ES-I3 (cell line): ENCODE measurements around the gene STX1A.

Experiments
- H3K36me3 ChIP-seq: 2 replicates; pipeline ENCODE4 v1.6.1; 2013; ENCODE audit warnings: mild to moderate bottlenecking, low read length, control low read depth, moderate library complexity; ENCODE audit not compliant: insufficient read depth
- H3K4me1 ChIP-seq: 2 replicates; pipeline ENCODE4 v1.6.1; 2013; ENCODE audit warnings: mild to moderate bottlenecking, control low read depth, low read length; ENCODE audit not compliant: insufficient read depth
- H3K9ac ChIP-seq: 2 replicates; pipeline ENCODE4 v1.6.1; 2013; ENCODE audit warnings: low read depth, mild to moderate bottlenecking, low read length, moderate library complexity
- H3K9me3 ChIP-seq: 2 replicates; pipeline ENCODE4 v1.6.1; 2013; ENCODE audit warnings: mild to moderate bottlenecking, low read length, moderate library complexity; ENCODE audit not compliant: control insufficient read depth, insufficient read depth

STX1A gene

GRCh38 chr7:73706126-73707044, 13.1 kb downstream of the STX1A start:
- H3K9me3 ChIP-seq, result no peaks in the 10 kb centered on the region
- H3K4me1 ChIP-seq, result peaks cover 27% of the 10 kb centered on the region; the same call in 1 of the 2 replicates
- H3K36me3 ChIP-seq, result no peaks in the 10 kb centered on the region
- H3K9ac ChIP-seq, result no peak overlapping the region

GRCh38 chr7:73705551-73705920, 13.9 kb downstream of the STX1A start:
- Histone ChIP-seq H3K36me3 (no peaks in the 10 kb centered on the region), H3K9ac (no peak overlapping the region), H3K4me1 (peaks cover 27% of the 10 kb centered on the region; the same call in 1 of the 2 replicates), H3K9me3 (no peaks in the 10 kb centered on the region)

GRCh38 chr7:73704640-73705550, 14.6 kb downstream of the STX1A start:
- Histone ChIP-seq H3K36me3 (no peaks in the 10 kb centered on the region), H3K9ac (no peak overlapping the region), H3K9me3 (no peaks in the 10 kb centered on the region), H3K4me1 (peaks cover 27% of the 10 kb centered on the region; the same call in 1 of the 2 replicates)

GRCh38 chr7:73703757-73704639, 15.5 kb downstream of the STX1A start:
- peaks cover 27% of the 10 kb centered on the region; the same call in 1 of the 2 replicates for H3K4me1 ChIP-seq

GRCh38 chr7:73703225-73703624, 16.2 kb downstream of the STX1A start:
- peak overlapping the region; percentile 42; the same call in 1 of the 2 replicates for H3K9ac ChIP-seq
- H3K36me3 ChIP-seq, result peaks cover 6% of the 10 kb centered on the region

More at GRCh38 chr7:73703757-73704639, 15.5 kb downstream of the STX1A start:
- Histone ChIP-seq H3K9ac (peak overlapping the region; percentile 42; the same call in 1 of the 2 replicates), H3K9me3 (no peaks in the 10 kb centered on the region), H3K36me3 (no peaks in the 10 kb centered on the region)

GRCh38 chr7:73702665-73703064, 16.8 kb downstream of the STX1A start:
- Histone ChIP-seq H3K9me3 (no peaks in the 10 kb centered on the region), H3K36me3 (peaks cover 6% of the 10 kb centered on the region), H3K9ac (no peak overlapping the region), H3K4me1 (peaks cover 27% of the 10 kb centered on the region; the same call in 1 of the 2 replicates)

More at GRCh38 chr7:73703225-73703624, 16.2 kb downstream of the STX1A start:
- peaks cover 27% of the 10 kb centered on the region; the same call in 1 of the 2 replicates for H3K4me1 ChIP-seq
- no peaks in the 10 kb centered on the region for H3K9me3 ChIP-seq

- no peaks in the 10 kb centered on the region for H3K9me3 ChIP-seq
- H3K4me1 ChIP-seq, result peaks cover 27% of the 10 kb centered on the region; the same call in 1 of the 2 replicates
- H3K36me3 ChIP-seq, result peaks cover 6% of the 10 kb centered on the region
- H3K9ac ChIP-seq, result no peak overlapping the region
Measured at GRCh38 chr7:73702226-73702625, 17.2 kb downstream of the STX1A start.

- no peaks in the 10 kb centered on the region for H3K9me3 ChIP-seq
- H3K9ac ChIP-seq, result no peak overlapping the region
- H3K4me1 ChIP-seq, result peaks cover 20% of the 10 kb centered on the region; the same call in 1 of the 2 replicates
- H3K36me3 ChIP-seq, result peaks cover 6% of the 10 kb centered on the region
Measured at GRCh38 chr7:73701357-73701995, 18.0 kb downstream of the STX1A start.

- Histone ChIP-seq H3K9ac (no peak overlapping the region), H3K4me1 (peaks cover 17% of the 10 kb centered on the region; the same call in 1 of the 2 replicates), H3K36me3 (peaks cover 6% of the 10 kb centered on the region), H3K9me3 (no peaks in the 10 kb centered on the region)
Measured at GRCh38 chr7:73700581-73701134, 18.8 kb downstream of the STX1A start.

GRCh38 chr7:73700069-73700423, 19.4 kb downstream of the STX1A start:
- H3K9me3 ChIP-seq, result no peaks in the 10 kb centered on the region
- peaks cover 16% of the 10 kb centered on the region; the same call in 1 of the 2 replicates for H3K4me1 ChIP-seq
- H3K36me3 ChIP-seq, result peaks cover 6% of the 10 kb centered on the region
- no peak overlapping the region for H3K9ac ChIP-seq

GRCh38 chr7:73699370-73700068, 19.9 kb downstream of the STX1A start:
- peaks cover 8% of the 10 kb centered on the region for H3K36me3 ChIP-seq
- H3K9me3 ChIP-seq, result no peaks in the 10 kb centered on the region
- H3K9ac ChIP-seq, result no peak overlapping the region
- peaks cover 11% of the 10 kb centered on the region; the same call in 1 of the 2 replicates for H3K4me1 ChIP-seq

- Histone ChIP-seq H3K4me1 (peaks cover 5% of the 10 kb centered on the region; the same call in 1 of the 2 replicates), H3K9ac (no peak overlapping the region), H3K36me3 (peaks cover 11% of the 10 kb centered on the region), H3K9me3 (no peaks in the 10 kb centered on the region)
Measured at GRCh38 chr7:73698410-73698809, 21.1 kb downstream of the STX1A start.
